Omental fat pad (tissue), 4 donors: Measurements from ENCODE around the gene CDH9. TPM values are rescaled to one million over a fixed set of nuclear protein-coding genes. Genes with fewer than 3 reads are reported as not detected.

Source experiments
- ATAC-seq: fragments of 150-250 bp; one replicate; pipeline ENCODE4 v1.9.1; 2016; ENCODE audit warnings: mild to moderate bottlenecking, moderate library complexity; ENCODE audit not compliant: low FRiP score
- DNase-seq: peaks from one replicate; pipeline ENCODE4 v3.0.0-alpha.2; 2019; ENCODE audit warnings: low spot score
- total RNA-seq, 4 donors: library from RNA; depleted of rRNA; stranded (reverse); fragments of >200 nt; gene quantifications; one replicate each; pipeline ENCODE4 v1.1.0, GENCODE V29; 2016
- TF ChIP-seq, protein P1 (sequence below), 3 donors: fragments of 450-650 bp; IDR thresholded peaks; one replicate each; pipeline ENCODE4 v1.5.1; 2016 to 2017; ENCODE audit warnings: antibody characterized with exemption in 3 of 3, mild to moderate bottlenecking in 3 of 3, moderate library complexity in 2 of 3

CDH9 gene
- total RNA-seq, 4 donors from 2014 or later: not detected

DNA sequence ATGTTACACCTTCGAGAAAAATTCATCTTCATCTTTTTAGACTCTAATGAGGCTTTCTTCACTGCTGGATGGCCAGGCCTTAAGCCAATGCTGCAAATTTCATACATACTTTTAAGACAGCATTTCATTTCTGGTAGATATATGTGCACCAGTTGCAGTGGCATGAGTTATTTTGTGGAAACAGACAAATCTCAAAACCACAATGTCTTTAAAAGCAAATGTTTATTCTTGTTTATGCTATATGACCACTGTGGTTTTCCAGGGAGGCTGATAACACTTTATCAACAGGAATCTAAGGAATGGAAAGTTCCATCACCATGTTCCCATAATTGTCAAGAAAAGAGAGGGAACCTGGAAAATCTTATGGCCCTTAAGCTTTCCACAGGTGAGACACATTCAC, 27.7 kb downstream of the CDH9 start:
- TF ChIP-seq, protein P1, sequence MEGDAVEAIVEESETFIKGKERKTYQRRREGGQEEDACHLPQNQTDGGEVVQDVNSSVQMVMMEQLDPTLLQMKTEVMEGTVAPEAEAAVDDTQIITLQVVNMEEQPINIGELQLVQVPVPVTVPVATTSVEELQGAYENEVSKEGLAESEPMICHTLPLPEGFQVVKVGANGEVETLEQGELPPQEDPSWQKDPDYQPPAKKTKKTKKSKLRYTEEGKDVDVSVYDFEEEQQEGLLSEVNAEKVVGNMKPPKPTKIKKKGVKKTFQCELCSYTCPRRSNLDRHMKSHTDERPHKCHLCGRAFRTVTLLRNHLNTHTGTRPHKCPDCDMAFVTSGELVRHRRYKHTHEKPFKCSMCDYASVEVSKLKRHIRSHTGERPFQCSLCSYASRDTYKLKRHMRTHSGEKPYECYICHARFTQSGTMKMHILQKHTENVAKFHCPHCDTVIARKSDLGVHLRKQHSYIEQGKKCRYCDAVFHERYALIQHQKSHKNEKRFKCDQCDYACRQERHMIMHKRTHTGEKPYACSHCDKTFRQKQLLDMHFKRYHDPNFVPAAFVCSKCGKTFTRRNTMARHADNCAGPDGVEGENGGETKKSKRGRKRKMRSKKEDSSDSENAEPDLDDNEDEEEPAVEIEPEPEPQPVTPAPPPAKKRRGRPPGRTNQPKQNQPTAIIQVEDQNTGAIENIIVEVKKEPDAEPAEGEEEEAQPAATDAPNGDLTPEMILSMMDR (IDR thresholded peaks at IDR 0.05): no peak
- no peak for DNase-seq
- no peak for ATAC-seq

GRCh38 chr5:27009540-27009915, 28.9 kb downstream of the CDH9 start:
- no peak for DNase-seq
- TF ChIP-seq, protein P1 (IDR thresholded peaks at IDR 0.05): no peak
- ATAC-seq: no peak

- no peak for DNase-seq
- ATAC-seq: no peak
- TF ChIP-seq, protein P1 (IDR thresholded peaks at IDR 0.05): no peak
Measured at GRCh38 chr5:27008604-27009539, 29.5 kb downstream of the CDH9 start.

- TF ChIP-seq, protein P1 (IDR thresholded peaks at IDR 0.05): no peak
- ATAC-seq (no peak), DNase-seq (no peak)
Measured at GRCh38 chr5:27007121-27007520, 31.3 kb downstream of the CDH9 start.

GRCh38 chr5:26986985-26987384, 51.4 kb downstream of the CDH9 start:
- ATAC-seq (no peak), DNase-seq (no peak)
- TF ChIP-seq, protein P1 (IDR thresholded peaks at IDR 0.05): no peak

- DNase-seq (no peak), ATAC-seq (no peak)
- TF ChIP-seq, protein P1 (IDR thresholded peaks at IDR 0.05): no peak
Measured at GRCh38 chr5:26981750-26982149, 56.6 kb downstream of the CDH9 start.

GRCh38 chr5:26959290-26959689, 79.1 kb downstream of the CDH9 start:
- DNase-seq: no peak
- TF ChIP-seq, protein P1 (IDR thresholded peaks at IDR 0.05): no peak
- ATAC-seq: no peak
